GM21515 (cell line): ENCODE measurements around the gene TAF4.

Experiments
- ATAC-seq: cut with Tn5 transposase; IDR thresholded peaks from one replicate; pipeline ENCODE4 v1.9.1; 2021; ENCODE audit not compliant: unreplicated experiment

The TAF4 gene

DNA sequence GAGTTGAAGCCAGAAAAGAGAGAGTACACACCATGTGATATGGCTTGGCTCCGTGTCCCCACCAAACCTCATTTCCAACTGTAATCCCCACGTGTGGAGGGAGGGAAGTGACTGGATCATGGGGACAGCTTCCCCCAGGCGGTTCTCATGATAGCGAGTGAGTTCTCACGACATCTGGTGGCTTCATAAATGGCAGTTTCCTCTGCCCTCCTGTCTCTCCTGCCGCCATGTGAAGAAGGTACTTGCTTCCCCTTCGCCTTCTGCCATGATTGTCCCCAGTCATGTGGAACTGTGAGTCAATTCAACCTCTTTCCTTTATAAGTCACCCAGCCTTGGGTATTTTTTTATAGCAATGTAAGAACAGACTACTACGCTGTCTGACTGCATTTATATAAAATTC is 40.3 kb downstream of the TAF4 start:
- no peak for ATAC-seq

DNA sequence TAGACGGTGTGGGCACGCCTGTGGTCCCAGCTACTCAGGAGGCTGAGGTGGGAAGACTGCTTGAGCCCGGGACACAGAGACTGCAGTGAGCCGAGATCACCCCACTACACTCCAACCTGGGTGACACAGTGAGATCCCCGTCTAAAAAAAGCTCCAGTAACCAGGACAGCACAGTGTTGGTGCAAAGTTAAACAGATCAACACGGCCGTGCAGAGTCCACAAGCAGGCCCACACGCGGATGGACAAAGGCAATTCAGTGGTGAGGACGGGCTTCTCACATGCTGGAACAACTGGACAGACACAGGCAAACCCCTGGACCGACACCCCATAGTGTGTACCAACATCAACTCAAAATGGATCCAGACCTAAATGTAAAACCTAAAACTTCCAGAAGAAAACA is 41.7 kb downstream of the TAF4 start:
- no peak for ATAC-seq

DNA sequence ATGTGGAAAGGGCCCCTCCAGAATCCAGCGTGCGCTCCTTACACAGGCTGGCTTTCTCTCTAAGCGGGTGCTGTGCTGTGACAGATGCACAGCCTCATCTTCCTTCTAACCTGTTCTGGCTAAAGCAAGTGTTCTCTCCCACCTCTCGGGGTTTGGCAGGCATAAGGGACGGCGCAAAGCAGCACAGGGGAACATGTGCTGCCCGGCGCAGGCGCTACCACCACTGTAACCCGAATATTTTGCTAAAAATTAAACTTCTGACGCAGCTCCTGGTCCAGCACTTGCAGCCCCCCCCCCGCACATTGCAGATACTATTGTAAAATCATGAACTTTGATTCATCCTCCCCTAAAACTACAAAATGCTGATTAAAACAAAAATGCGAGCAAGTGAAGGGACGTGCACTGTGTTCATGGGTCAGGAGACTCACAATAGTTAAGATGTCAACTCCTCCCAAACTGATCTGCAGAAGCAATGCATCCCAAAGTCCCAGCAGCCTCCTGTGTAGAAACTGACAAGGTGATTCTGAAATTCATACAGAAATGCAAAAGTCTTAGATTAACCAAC is 43.0 kb downstream of the TAF4 start:
- no peak for ATAC-seq

DNA sequence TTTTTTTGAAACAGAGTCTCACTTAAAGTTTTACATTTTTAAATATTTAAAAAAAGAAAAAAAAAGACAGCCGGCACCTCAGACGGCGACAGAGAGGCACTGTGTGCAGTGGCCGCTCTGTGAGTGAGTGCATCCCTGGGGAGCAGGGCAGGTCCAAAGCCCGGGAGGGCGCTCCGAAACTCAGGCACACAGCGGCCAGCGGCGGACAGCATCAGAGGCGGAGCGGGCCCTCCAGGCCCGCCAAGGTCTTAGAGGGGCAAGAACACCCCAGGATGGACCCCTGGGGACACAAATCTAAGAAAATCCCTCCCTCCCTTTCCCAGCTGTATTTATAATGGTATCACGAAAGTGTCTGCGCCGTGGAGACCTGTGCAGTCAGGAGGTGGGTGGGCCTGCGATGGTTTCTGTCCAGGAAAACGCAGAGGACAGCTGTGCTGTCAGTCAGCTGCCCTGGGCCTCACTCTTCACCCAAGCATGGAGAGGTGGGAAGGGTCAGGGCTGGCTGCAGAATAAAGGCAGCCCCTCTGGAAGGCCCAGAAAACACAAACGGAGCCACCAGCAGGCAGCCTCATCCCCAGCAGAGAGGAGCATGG is 43.8 kb downstream of the TAF4 start:
- ATAC-seq, result no peak

DNA sequence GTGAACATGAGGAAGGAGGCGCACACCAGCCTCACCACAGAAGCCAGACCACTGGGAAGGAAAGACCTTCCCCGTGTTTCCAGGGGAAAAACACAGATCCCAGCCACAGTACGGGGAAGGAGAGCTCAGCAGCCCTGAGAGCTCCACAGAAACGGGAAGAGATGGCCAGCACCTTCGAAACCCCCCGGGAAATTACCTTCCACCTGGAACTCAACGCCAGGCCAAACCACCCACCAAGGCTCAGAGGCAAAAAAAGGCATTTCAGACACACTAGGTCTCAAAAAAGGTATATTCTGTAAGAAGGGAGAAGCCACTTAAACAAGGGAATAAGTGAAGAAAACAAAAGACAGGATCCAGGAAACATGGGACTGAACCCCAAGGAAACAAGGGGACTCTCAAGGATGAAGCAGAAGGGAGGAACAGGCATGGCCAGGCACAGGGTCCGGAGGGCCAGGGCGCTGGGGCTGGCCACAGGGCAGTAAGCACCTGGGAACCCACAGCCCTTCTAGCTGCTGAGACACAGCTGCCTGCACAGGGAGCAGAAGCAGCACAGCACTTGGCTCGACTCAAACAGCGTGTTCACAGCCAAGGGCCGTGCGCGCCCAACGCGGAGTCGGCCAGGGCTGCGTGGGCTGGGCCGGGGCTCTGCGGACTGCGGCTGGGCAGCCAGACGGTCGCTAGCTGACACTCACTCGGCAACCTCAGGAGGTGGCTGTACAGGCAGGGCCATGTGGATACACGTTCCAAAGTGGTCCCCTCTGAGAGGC is 44.6 kb downstream of the TAF4 start:
- no peak for ATAC-seq

DNA sequence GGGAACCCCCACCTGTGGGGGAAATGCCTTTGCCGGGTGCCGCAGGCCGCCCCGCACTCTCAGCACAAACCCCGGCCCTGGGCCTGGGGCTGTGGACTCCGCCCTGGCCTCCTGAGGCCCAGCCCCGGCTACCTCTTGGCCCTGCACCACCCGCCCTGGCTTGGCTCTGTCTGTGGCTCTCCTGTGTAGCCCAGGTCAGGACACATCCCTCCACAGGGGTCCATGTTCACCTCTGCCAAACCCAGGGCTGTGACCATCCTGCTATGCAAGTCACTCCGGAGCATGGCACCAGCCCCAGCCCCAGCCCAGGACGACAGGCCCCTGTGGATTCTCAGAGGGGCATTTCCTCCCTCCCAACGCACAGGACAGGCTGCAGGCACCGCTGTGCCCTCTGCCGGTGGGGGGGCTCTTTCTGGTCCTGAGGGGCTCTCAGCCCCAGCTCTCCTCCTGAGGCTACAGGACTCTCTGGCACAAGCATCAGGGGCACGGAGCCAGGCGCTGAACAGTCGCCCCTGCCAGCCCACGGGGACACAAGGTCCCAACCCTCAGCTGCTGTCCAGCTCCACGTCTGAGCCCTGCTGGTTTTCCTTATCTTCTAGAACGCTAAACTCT is 45.7 kb downstream of the TAF4 start:
- ATAC-seq, result no peak

DNA sequence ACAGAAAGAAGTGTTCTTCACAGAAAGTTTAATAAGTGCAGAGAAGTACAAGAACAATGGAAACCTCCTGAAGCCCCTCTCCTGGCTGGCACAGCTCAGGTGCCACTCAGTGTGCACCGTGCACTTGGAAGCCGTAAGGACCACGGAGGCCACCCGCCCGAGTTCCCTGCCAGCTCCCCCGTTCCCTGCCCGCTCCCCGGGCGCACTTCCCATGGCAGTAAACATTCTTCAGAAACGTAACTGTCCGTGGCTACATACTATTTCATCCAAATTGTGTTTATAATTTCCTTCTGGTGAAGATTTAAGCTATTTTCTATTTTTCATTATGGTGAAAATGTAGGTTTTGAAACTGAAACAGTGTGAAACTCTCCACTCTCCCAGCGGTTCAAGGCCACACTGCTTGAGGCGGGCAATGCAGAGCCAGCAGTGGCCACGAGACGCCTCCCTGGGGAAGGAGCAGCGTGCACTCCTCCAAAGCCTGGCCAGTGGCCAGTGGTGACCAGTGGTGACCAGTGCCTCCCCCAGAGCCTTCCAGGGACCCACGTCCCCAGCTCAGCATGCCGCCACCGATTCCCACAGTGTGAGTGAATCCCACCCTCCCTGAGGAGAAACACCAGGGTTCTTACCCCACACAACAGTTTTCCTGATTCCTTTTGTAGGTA is 46.4 kb downstream of the TAF4 start:
- no peak for ATAC-seq

DNA sequence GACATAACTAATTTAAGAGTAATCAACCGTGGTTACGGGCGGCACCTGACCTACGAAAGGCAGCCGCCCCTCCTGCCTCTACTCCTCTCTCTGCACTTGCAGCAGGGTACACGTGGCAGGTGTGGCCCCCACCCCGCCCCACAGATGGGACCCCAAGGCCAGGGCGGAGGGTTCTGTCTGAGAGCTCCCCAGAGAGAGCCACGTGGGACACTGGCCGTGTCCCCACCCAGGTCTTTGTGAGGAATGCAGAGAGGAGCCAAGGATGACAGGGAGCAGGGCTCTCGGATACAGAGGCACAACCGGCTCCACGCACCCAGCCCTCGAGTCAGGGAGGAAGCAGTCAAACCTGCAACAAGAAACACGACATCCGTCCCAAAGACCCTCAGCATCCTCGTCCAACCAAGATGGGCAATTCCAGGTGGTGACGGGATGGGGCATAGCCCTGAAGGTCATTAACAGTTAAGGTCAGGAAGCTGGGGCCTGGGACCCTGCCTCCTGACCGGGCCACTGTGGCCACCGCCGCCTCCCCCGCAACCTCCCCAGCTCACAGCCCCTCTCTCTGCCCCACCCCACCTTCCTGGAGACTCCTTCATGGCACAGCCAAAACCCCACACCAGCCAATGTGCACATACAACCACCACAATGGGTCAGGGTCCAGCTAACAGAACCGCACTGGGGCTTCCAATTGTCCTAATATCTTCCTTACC is 47.1 kb downstream of the TAF4 start:
- ATAC-seq, result no peak

DNA sequence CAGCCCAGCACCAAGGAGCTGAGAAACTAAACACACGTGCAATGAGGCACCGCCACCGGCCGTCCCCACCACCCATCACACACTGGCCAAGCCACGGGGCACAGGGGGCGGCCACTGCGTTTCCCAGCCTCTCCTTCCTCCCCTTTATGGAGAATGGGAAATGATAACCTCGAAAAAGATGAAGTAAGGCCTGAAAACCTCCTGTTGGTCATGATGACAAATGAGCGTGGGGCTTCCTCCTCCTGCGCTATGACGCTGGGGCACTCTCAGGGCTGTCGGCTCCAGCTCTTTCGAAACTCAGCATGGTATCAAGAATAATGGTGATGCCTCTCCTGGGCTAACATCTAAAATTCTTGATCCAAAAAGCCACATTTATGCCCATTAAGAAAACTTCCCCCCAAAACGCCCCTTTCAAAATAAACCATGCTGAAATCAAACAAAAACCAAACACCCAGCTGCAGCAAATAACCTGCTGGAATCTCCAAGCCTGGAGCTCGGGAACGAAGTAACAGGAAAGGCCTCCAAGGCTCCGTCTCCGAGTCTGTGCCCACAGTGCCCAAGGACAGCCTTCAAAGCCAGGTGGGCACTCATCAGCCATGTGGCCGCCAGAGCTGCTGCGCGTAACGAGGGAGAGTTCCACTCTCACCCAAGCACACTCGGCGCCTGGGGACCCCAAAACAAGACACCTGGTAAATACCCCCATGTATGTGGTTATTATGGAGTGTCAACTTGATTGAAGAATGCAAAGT is 50.0 kb downstream of the TAF4 start:
- ATAC-seq, result no peak

DNA sequence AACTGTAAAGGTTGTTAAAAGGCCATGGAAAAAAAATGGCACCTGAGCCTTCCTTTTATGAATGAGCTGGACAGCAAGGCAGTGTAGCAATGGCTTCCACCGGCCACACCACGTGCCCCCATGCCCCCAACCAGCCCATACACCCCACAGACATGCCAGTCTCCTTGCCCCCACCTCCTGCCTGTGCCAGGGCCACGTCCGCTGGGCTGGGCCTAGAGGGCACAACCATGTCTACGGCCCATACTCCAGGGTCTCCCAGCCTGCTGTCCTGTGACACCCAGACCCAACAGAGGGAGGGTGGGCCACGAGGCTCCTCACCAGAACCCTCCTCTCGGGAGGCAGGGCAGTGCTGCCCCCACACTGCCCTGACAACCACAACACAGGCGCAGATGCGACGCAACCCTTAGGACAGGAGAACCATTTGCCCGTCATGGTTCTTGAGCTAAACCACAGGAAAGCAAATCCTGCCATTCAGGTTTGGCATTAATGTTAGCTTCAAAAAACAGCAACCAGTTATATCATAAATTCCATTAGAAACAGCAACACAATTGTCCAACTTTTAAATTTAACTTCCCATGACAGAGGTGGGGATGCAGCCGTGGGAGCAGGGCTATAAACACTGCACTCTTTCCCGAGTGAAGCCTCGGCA is 50.7 kb downstream of the TAF4 start:
- no peak for ATAC-seq

DNA sequence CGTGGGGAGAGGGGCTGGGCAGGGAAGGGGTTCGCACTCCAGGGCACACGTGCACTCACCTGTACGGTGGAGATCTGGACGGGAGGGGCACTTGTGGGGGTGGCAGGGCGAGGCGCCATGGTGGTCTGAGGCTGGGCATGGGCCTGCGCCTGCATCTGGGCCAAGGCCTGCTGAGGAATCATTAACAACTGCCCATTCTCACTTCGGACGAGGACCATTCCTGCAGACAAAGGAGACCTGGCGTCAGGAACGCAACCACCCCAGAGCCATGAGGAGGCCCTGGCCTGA is 51.2 kb downstream of the TAF4 start:
- no peak for ATAC-seq

DNA sequence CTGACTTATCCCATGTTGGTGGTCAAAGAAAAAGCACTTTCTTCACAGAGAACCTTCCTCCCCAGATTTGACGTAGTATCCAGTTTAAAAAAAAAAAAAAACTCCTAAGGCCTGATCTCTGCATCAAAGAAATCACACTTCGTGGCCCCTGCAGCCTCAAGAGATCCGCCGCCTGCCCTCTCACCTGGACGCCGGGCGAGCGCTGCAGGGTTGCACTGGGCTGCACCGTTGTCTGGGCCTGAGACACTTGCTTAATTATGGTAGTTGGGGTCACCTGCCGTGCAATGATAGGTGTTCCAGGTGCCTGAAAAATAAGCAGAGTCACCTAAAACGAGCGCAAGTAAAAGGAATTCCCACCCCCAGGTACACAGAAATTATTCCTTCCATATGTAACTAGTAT is 53.0 kb downstream of the TAF4 start:
- ATAC-seq, result no peak

DNA sequence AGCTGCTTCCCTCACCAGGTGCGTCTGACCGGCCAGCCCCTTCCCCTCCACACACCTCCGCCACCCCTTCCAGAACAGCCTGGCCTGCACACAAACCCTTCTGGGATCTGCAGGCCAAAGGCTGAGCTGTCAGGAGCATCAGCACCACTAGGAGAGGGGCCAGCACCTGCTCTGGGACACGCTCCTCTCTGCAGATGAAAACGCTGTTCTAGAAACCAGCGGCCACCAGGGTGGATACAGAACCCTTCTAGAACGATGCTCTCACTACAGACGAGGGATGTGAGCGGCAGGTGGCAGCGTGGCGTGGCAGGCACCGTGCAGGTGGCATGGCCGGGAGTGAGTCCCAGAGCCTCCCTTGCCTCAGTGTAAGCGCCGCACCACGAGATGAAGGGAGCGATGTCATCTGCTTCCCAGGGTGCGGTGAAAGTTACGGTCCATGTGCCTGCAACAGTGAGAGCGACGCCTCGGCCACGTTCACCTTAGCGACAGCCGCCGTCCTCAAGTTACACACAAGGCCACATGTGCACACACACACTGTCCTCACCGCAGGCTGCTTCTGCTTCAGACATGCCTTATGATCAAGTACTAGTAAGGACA is 53.6 kb downstream of the TAF4 start:
- no peak for ATAC-seq

DNA sequence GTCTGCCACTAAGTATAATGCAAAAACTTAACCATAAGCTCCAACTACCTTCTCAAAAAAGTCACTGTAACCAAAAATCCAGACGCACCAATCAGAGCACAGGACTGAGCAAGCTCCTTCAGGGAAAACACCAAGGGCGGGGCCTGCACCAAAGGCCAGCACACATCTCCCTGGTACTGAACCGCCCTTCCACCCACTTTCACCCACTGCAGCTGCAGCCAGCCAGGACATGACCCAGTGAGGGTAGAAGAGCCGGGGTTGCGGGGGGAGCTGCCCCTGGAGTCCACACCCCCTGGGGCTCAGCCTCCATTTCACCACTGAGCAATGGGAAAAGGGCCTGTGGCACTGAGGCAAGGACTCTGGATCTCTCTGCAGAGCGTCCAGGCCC is 54.3 kb downstream of the TAF4 start:
- no peak for ATAC-seq

DNA sequence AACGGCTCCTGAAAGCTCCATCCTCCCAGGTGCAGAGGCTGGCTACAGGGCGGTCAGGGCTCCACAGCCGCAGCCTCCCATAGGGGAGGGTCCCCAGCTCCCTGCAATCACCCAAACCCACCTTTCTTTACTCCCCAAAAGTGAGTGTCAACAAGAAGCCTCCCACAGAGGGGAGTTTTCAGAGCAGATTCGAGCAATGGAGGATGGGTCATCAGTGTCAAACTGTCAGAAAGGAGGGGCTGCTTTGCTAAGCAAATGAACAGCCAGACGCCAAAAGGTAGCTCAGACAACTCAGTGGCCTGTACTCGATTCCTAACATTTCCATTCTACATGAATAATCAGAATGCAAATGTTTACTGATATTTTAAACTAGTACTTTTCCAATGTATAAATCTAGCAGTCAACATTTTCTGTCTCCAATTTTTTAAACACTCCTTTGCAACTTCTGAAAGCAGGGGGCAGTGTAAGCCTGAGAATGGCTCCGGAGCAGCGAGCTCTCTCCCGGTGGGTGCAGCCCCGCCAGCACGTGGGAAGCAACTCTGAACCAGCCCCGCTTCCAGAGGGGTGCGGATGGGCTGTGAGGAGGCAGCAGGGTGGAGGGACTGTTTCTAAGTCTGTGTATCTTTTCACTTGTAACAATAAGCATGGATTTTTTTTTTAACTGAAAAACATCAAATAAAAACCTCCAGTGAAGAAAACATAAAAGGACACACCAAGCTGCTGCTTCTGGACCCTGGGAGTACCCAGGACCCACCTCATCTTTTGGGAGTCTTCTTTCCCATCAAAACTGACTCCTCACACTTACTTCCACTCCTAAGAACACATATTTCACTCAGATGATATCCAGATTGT is 54.9 kb downstream of the TAF4 start:
- ATAC-seq, result no peak

DNA sequence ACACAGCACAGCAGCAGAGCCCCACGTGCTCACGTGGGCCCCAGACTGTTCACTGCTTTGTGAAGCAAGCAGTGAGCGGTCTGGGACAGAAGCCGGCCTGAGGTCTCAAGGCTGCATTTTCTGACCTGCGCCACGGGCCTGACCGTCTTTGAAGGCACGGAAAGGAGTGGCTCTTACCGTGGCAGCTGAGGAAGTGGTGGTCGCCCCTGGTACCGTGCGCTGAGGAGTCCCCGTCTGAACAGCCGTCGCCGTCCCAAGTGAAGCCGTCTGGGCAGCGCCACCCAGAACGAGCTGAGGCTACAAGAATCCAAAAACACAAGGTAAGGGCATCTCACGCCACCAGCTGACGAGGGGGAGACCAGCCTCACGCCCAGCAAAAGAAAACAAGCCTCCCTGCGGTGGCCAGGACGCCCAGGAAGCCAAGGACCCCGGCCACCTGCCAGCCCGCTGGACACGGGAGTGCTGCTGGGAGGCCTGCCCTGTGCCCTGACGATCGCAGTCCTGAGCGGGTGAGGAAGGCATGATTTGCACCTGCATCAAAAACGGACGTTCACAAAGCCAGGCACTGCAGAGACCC is 55.7 kb downstream of the TAF4 start:
- no peak for ATAC-seq

DNA sequence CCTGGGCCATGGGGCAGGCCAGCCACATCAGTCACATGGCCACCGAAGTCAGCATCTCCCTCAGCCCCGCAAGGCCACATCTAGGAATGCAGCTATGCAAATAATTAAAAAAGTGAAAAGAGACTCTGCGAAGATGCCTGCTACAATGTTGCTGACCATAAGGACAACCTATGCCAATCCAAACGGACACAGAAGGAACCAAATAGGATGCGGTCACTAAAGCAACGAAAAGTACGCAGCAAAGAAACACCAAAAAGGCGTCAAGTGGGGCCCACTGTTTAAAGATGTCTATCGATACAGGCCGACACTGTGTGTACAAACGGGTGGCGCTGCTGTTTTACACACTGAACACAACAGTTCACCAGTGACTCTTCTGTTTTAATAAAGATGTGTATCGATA is 56.4 kb downstream of the TAF4 start:
- ATAC-seq, result no peak

DNA sequence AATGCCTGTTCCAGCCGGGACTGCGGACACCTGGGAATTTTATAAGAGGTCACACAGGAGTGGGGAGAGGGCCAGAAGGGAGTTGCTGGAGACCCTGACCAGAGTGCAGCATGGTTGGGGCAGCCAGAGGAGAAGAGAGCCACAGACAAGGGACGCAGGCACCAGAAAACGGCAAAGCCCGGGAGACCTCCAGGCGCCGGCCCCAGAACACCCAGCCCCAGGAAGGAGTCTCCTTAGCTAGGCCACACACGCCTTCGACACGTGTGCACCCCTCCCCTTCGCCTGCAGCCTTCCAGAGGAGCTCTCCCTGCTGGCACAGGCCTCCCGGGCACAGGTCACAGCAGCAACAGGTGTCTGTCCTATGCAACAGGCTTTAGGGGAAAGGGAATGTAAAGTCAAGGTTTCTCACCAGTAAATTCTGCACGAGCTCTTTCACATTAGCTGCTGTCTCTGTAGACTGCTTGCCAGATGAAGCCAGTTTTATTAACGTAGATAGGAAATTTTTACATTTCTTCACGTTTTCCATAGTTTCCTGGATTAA is 57.0 kb downstream of the TAF4 start:
- no peak for ATAC-seq
